GM19438 (cell line): ENCODE results near the gene SDK2.
"Not testable (repeated sequence)": the region's sequence is repeated elsewhere in the genome, so short reads cannot be mapped to it uniquely, and the experiment has no call there.

Experiments
- ATAC-seq: cut with Tn5 transposase; IDR thresholded peaks from one replicate; pipeline ENCODE4 v1.9.1; 2021; ENCODE audit warnings: low read depth; ENCODE audit not compliant: unreplicated experiment

SDK2 gene

GRCh38 chr17:73318427-73318813 is 325.8 kb downstream of the SDK2 start:
- no peak for ATAC-seq

GRCh38 chr17:73317513-73318426 is 326.5 kb downstream of the SDK2 start:
- ATAC-seq, result no peak

GRCh38 chr17:73316919-73317505 is 327.2 kb downstream of the SDK2 start:
- no peak for ATAC-seq

GRCh38 chr17:73315471-73315870 is 328.8 kb downstream of the SDK2 start:
- ATAC-seq, result no peak

GRCh38 chr17:73313526-73314127 is 330.6 kb downstream of the SDK2 start:
- no peak for ATAC-seq

- not testable (repeated sequence) for ATAC-seq
Observed at GRCh38 chr17:73312887-73313286, 331.4 kb downstream of the SDK2 start.

GRCh38 chr17:73311781-73312641 is 332.2 kb downstream of the SDK2 start, which contains the start of gene CDC42EP4:
CDC42EP4 (minus strand) TSS chr17:73312001; CDS start chr17:73286500, 25,501 bp downstream.
- ATAC-seq, result peak; percentile 80

- peak; percentile 25 for ATAC-seq
Observed at GRCh38 chr17:73311428-73311780, 332.8 kb downstream of the SDK2 start.

GRCh38 chr17:73309727-73310596 is 334.3 kb downstream of the SDK2 start:
- ATAC-seq, result no peak

- not testable (repeated sequence) for ATAC-seq
Observed at GRCh38 chr17:73308959-73309358, 335.3 kb downstream of the SDK2 start.

GRCh38 chr17:73308017-73308823 is 336.0 kb downstream of the SDK2 start:
- no peak for ATAC-seq

- no peak for ATAC-seq
Observed at GRCh38 chr17:73307130-73307529, 337.1 kb downstream of the SDK2 start.

GRCh38 chr17:73305845-73306836 is 338.1 kb downstream of the SDK2 start:
- ATAC-seq, result no peak

GRCh38 chr17:73304971-73305812 is 339.1 kb downstream of the SDK2 start:
- no peak for ATAC-seq

GRCh38 chr17:73304438-73304837 is 339.8 kb downstream of the SDK2 start:
- ATAC-seq, result no peak

- no peak for ATAC-seq
Observed at GRCh38 chr17:73302189-73302588, 342.1 kb downstream of the SDK2 start.

- no peak for ATAC-seq
Observed at GRCh38 chr17:73301369-73301768, 342.9 kb downstream of the SDK2 start.
